Gastroesophageal sphincter (tissue), 3 donors: ENCODE measurements around the gene LGALS3BP.

Experiments
- POLR2A ChIP-seq, 2 donors: fragments of 450-650 bp; IDR thresholded peaks; one replicate each; pipeline ENCODE4 v1.6.1; 2017; ENCODE audit warnings: antibody characterized with exemption in 2 of 2, mild to moderate bottlenecking in 2 of 2, moderate library complexity in 1 of 2
- TF ChIP-seq, protein P1 (sequence below), 4 experiments: fragments of 200-600 bp in 2 of 4; fragments of 450-650 bp in 2 of 4; sonication (generic) in 1 of 4; IDR thresholded peaks; one replicate each; pipeline ENCODE4 v1.5.1; 2017 to 2019; ENCODE audit warnings: antibody characterized with exemption in 4 of 4, mild to moderate bottlenecking in 2 of 4, moderate library complexity in 2 of 4

- TF ChIP-seq, protein P1, sequence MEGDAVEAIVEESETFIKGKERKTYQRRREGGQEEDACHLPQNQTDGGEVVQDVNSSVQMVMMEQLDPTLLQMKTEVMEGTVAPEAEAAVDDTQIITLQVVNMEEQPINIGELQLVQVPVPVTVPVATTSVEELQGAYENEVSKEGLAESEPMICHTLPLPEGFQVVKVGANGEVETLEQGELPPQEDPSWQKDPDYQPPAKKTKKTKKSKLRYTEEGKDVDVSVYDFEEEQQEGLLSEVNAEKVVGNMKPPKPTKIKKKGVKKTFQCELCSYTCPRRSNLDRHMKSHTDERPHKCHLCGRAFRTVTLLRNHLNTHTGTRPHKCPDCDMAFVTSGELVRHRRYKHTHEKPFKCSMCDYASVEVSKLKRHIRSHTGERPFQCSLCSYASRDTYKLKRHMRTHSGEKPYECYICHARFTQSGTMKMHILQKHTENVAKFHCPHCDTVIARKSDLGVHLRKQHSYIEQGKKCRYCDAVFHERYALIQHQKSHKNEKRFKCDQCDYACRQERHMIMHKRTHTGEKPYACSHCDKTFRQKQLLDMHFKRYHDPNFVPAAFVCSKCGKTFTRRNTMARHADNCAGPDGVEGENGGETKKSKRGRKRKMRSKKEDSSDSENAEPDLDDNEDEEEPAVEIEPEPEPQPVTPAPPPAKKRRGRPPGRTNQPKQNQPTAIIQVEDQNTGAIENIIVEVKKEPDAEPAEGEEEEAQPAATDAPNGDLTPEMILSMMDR (IDR thresholded peaks at IDR 0.05) = no peak
- no peak for TF ChIP-seq POLR2A (IDR thresholded peaks at IDR 0.05)
These were observed 21.0 kb downstream of the LGALS3BP start for GRCh38 chr17:78958641-78959127.
